Measurements from ENCODE around the gene ACACA. TPM values are rescaled to one million over a fixed set of nuclear protein-coding genes. Genes with fewer than 3 reads are reported as not detected.

The ACACA gene
- total RNA-seq, 1 donor from 2014 or later = 145 TPM

DNA sequence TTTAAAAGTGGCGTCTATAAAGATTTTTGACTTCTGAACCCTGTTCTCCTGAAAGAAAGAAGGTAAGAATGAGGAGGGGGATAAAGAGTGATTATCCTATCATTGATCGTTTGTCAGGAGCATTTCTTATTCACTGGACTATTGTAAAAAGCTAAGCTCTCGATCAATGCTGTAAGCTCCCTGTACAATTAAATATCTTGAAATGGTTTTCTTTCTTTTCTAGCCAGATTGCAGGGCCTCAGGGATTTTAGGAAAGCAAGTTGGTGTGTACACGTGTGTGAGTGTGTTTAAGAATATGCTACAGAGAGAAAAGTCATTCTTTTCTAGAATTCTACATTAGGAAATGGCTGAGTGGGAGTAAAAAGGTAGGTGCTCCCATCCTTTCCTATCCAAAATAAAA is 303.4 kb downstream of the ACACA start:
- TF ChIP-seq, protein P1, sequence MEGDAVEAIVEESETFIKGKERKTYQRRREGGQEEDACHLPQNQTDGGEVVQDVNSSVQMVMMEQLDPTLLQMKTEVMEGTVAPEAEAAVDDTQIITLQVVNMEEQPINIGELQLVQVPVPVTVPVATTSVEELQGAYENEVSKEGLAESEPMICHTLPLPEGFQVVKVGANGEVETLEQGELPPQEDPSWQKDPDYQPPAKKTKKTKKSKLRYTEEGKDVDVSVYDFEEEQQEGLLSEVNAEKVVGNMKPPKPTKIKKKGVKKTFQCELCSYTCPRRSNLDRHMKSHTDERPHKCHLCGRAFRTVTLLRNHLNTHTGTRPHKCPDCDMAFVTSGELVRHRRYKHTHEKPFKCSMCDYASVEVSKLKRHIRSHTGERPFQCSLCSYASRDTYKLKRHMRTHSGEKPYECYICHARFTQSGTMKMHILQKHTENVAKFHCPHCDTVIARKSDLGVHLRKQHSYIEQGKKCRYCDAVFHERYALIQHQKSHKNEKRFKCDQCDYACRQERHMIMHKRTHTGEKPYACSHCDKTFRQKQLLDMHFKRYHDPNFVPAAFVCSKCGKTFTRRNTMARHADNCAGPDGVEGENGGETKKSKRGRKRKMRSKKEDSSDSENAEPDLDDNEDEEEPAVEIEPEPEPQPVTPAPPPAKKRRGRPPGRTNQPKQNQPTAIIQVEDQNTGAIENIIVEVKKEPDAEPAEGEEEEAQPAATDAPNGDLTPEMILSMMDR (IDR thresholded peaks at IDR 0.05; ENCODE audit: partially characterized antibody, unreplicated experiment) = no peak
- Mint-ChIP-seq H3K4me1 (ENCODE audit: low read depth, unreplicated experiment) (peaks cover 17% of the 10 kb centered on the region), H3K27me3 (ENCODE audit: unreplicated experiment) (no peaks in the 10 kb centered on the region), H3K27ac (ENCODE audit: unreplicated experiment) (no peak overlapping the region), H3K9me3 (ENCODE audit: unreplicated experiment) (no peaks in the 10 kb centered on the region), H3K4me3 (ENCODE audit: unreplicated experiment) (no peak overlapping the region), H3K36me3 (ENCODE audit: unreplicated experiment) (no peaks in the 10 kb centered on the region)
- DNase-seq = no peak

DNA sequence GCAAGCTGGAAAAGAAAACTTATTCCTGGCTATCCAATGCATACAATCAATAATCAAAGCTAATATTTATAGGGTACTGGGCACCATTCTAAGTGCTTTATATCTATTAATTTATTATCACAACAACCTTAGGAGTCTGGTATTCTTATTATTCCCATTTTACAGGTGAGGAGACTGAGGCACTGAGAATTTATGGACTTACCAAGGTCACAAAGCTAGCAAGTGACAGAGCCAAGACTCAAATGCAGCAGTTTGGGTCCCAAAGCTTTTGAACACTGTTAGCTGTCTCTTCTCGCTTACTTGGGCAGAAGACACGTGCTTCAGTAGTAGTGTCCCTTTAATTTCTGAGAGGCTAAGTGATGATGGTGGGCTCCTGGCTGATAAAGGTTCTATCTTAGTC is 305.3 kb downstream of the ACACA start:
- TF ChIP-seq, protein P1 (IDR thresholded peaks at IDR 0.05; ENCODE audit: partially characterized antibody, unreplicated experiment) = no peak
- Mint-ChIP-seq H3K27ac (ENCODE audit: unreplicated experiment) (no peak overlapping the region), H3K36me3 (ENCODE audit: unreplicated experiment) (peaks cover 3% of the 10 kb centered on the region)

DNA sequence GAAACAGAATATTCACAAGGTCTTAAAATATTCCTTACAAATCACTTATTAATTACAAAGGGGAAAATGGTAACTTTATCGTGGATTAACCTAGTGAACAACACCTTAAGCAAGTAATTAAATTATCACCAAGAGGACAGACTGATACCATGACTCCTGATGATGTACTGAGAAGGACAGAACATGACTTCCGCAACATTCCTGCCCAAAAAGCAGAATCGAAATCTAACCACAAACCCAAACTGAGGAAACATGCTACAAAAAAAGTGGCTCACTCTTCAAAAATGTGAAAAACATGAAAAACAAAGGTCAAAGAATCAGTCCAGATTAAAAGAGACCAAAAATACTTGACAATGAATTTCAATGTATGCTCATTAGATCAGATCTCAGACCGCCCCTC is 306.4 kb downstream of the ACACA start:
- Mint-ChIP-seq H3K4me1 (ENCODE audit: low read depth, unreplicated experiment) (peaks cover 21% of the 10 kb centered on the region), H3K4me3 (ENCODE audit: unreplicated experiment) (no peak overlapping the region), H3K27me3 (ENCODE audit: unreplicated experiment) (no peaks in the 10 kb centered on the region), H3K36me3 (ENCODE audit: unreplicated experiment) (peaks cover 6% of the 10 kb centered on the region), H3K9me3 (ENCODE audit: unreplicated experiment) (peaks cover 4% of the 10 kb centered on the region), H3K27ac (ENCODE audit: unreplicated experiment) (no peak overlapping the region)
- DNase-seq = no peak
- TF ChIP-seq, protein P1 (IDR thresholded peaks at IDR 0.05; ENCODE audit: partially characterized antibody, unreplicated experiment) = no peak

More for the DNA sequence above, 305.3 kb downstream of the ACACA start:
- no peak for DNase-seq
- Mint-ChIP-seq H3K4me3 (ENCODE audit: unreplicated experiment) (no peak overlapping the region), H3K4me1 (ENCODE audit: low read depth, unreplicated experiment) (peaks cover 21% of the 10 kb centered on the region), H3K9me3 (ENCODE audit: unreplicated experiment) (peaks cover 4% of the 10 kb centered on the region), H3K27me3 (ENCODE audit: unreplicated experiment) (no peaks in the 10 kb centered on the region)

DNA sequence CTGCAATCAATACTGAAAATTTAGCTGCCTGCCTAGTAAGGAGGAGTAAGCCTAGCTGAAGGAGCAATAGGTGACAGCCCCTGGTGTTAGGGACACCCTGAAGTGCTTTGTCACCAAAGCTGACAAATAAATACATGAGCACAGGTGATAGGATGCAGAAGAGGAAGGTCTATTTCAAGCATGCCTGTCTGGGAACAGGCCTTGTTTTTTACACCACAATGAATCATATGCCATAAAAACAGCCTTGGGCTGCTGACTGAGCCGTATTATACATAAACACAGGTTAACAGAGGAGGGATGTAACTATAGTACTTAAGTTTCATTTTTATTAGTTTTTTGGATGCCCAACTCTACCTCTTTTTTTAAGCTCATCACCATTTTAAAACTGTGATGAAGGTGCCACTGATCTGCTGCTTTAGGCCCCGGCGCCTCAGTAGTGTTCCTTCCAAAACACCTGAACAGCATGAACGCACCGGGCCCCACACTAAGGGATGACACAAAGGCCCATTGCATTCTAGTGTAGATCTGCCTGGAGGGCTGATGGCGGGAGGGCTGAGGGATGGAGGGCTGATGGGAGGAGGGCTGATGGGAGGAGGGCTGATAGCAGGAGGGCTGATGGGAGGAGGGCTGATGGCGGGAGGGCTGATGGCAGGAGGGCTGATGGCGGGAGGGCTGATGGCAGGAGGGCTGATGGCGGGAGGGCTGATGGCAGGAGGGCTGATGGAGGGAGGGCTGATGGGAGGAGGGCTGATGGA is 307.5 kb downstream of the ACACA start:
- Mint-ChIP-seq H3K27ac (ENCODE audit: unreplicated experiment) (no peak overlapping the region), H3K4me1 (ENCODE audit: low read depth, unreplicated experiment) (peaks cover 23% of the 10 kb centered on the region), H3K9me3 (ENCODE audit: unreplicated experiment) (peaks cover 4% of the 10 kb centered on the region), H3K36me3 (ENCODE audit: unreplicated experiment) (peaks cover 6% of the 10 kb centered on the region), H3K4me3 (ENCODE audit: unreplicated experiment) (no peak overlapping the region), H3K27me3 (ENCODE audit: unreplicated experiment) (no peaks in the 10 kb centered on the region)
- TF ChIP-seq, protein P1 (IDR thresholded peaks at IDR 0.05; ENCODE audit: partially characterized antibody, unreplicated experiment) = no peak
- no peak for DNase-seq

DNA sequence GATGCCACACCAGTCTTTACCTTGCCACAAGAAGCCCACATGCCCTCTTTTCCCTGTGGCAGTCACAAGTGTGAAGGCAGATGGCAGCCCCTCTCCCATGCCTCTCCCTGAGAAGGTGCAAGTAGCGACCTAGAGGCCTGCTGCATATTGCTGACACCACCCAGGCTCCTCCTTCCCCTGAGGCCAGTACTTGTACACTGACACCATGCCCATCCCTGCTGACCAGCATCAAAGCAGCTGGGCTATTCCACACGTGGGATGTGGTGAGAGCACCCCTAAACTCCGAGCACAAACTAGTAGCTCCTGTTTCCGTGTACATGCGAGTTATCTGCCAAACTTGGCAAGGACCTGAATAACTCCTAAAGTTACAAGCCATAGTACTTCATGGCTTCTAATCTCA is 308.5 kb downstream of the ACACA start:
- no peaks in the 10 kb centered on the region for H3K27me3 Mint-ChIP-seq (ENCODE audit: unreplicated experiment)
- no peak overlapping the region for H3K4me3 Mint-ChIP-seq (ENCODE audit: unreplicated experiment)
- H3K36me3 Mint-ChIP-seq (ENCODE audit: unreplicated experiment) = peaks cover 6% of the 10 kb centered on the region
- no peak for DNase-seq
- H3K27ac Mint-ChIP-seq (ENCODE audit: unreplicated experiment) = no peak overlapping the region
- H3K9me3 Mint-ChIP-seq (ENCODE audit: unreplicated experiment) = peaks cover 4% of the 10 kb centered on the region
- H3K4me1 Mint-ChIP-seq (ENCODE audit: low read depth, unreplicated experiment) = peaks cover 23% of the 10 kb centered on the region
- TF ChIP-seq, protein P1 (IDR thresholded peaks at IDR 0.05; ENCODE audit: partially characterized antibody, unreplicated experiment) = no peak
